ENCODE data around the gene TNC.

GRCh38 chr9:115126404-115126803 lies 8.4 kb upstream of the TNC start:
- TF ChIP-seq CTCF (IDR thresholded peaks at IDR 0.05) (no peak), MXI1 (IDR thresholded peaks at IDR 0.05; ENCODE audit: low read depth, low read length) (no peak), JUND (IDR thresholded peaks at IDR 0.05) (no peak), EP300 (IDR thresholded peaks at IDR 0.05; ENCODE audit: borderline replicate concordance in 1 of 2, low read depth in 1 of 2, low read length in 1 of 2) (no peak), ZBTB33 (IDR thresholded peaks at IDR 0.05; ENCODE audit: borderline replicate concordance, low read depth) (no peak), POLR2AphosphoS5 (IDR thresholded peaks at IDR 0.05; ENCODE audit: low read depth, low read length) (no peak), USF1 (IDR thresholded peaks at IDR 0.05; ENCODE audit: borderline replicate concordance, low read depth) (no peak), REST (IDR thresholded peaks at IDR 0.05; ENCODE audit: low read depth, low read length) (no peak)

Measured in SK-N-SH (cell line).